SK-N-SH treated with all-trans-retinoic acid at 6 μM for 48 hours (cell line): Measurements from ENCODE around the gene RAD51AP1.
A peak's percentile ranks its signal among the peaks of the same experiment; 100 is the strongest.

Experiments
- ATAC-seq: fragments of 200-7000 bp; cut with Tn5 transposase; 3 replicates; pipeline ENCODE4 v1.9.1; 2020; ENCODE audit warnings: mild to moderate bottlenecking, moderate library complexity
- ARNTL ChIP-seq: fragments of 450-650 bp; formaldehyde crosslinking; IDR thresholded peaks from 2 replicates; pipeline ENCODE4 v1.5.0; 2020; ENCODE audit warnings: low read depth, mild to moderate bottlenecking, moderate library complexity, borderline replicate concordance
- BACH2 ChIP-seq: fragments of 250-450 bp; sonication (Bioruptor Pico); IDR thresholded peaks from 2 replicates; pipeline ENCODE4 v1.9.0; 2021; ENCODE audit warnings: mild to moderate bottlenecking, borderline replicate concordance
- CREB5 ChIP-seq: fragments of 250-450 bp; sonication (Bioruptor Pico); IDR thresholded peaks from 2 replicates; pipeline ENCODE4 v1.5.1; 2020; ENCODE audit warnings: low read depth, mild to moderate bottlenecking, moderate library complexity
- CSRNP3 ChIP-seq: fragments of 250-450 bp; sonication (Bioruptor Pico); IDR thresholded peaks from 2 replicates; pipeline ENCODE4 v1.5.1; 2021; ENCODE audit warnings: mild to moderate bottlenecking, moderate library complexity
- ISL1 ChIP-seq: fragments of 250-450 bp; sonication (Bioruptor Pico); IDR thresholded peaks from 2 replicates; pipeline ENCODE4 v2.1.2; 2022; ENCODE audit warnings: mild to moderate bottlenecking, moderate library complexity
- OSR1 ChIP-seq: fragments of 250-450 bp; sonication (Bioruptor Pico); IDR thresholded peaks from 2 replicates; pipeline ENCODE4 v1.8.0; 2022; ENCODE audit warnings: moderate library complexity, mild to moderate bottlenecking, inconsistent platforms
- PATZ1 ChIP-seq: fragments of 250-450 bp; sonication (Bioruptor Pico); IDR thresholded peaks from 2 replicates; pipeline ENCODE4 v1.8.0; 2020; ENCODE audit warnings: mild to moderate bottlenecking, moderate library complexity, borderline replicate concordance
- POU6F1 ChIP-seq: fragments of 250-450 bp; sonication (Bioruptor Pico); IDR thresholded peaks from 2 replicates; pipeline ENCODE4 v1.8.0; 2021; ENCODE audit warnings: low read depth, mild to moderate bottlenecking, moderate library complexity, borderline replicate concordance
- PPARA ChIP-seq: fragments of 250-450 bp; sonication (Bioruptor Pico); IDR thresholded peaks from 2 replicates; pipeline ENCODE4 v1.5.0; 2020; ENCODE audit warnings: mild to moderate bottlenecking, borderline replicate concordance
- RARB ChIP-seq: fragments of 250-450 bp; sonication (Bioruptor Pico); IDR thresholded peaks from 2 replicates; pipeline ENCODE4 v1.8.0; 2021; ENCODE audit warnings: mild to moderate bottlenecking, moderate library complexity
- SNAI2 ChIP-seq: fragments of 250-450 bp; sonication (Bioruptor Pico); IDR thresholded peaks from 2 replicates; pipeline ENCODE4 v1.5.0; 2020; ENCODE audit warnings: mild to moderate bottlenecking, moderate library complexity
- TCF4 ChIP-seq: fragments of 250-450 bp; sonication (Bioruptor Pico); IDR thresholded peaks from 2 replicates; pipeline ENCODE4 v1.8.0; 2021; ENCODE audit warnings: mild to moderate bottlenecking, moderate library complexity, borderline replicate concordance
- TOX ChIP-seq: fragments of 250-450 bp; sonication (Bioruptor Pico); IDR thresholded peaks from 2 replicates; pipeline ENCODE4 v1.8.0; 2021; ENCODE audit warnings: mild to moderate bottlenecking, moderate library complexity, borderline replicate concordance
- TSHZ2 ChIP-seq: fragments of 250-450 bp; sonication (Bioruptor Pico); IDR thresholded peaks from 2 replicates; pipeline ENCODE4 v1.5.0; 2020; ENCODE audit warnings: mild to moderate bottlenecking, moderate library complexity
- ZC3H10 ChIP-seq: fragments of 250-450 bp; sonication (Bioruptor Pico); IDR thresholded peaks from 2 replicates; pipeline ENCODE4 v1.5.1; 2021; ENCODE audit warnings: mild to moderate bottlenecking, moderate library complexity
- ZFP3 ChIP-seq: fragments of 250-450 bp; sonication (Bioruptor Pico); IDR thresholded peaks from 2 replicates; pipeline ENCODE4 v1.5.0; 2020; ENCODE audit warnings: mild to moderate bottlenecking, moderate library complexity
- ZFP30 ChIP-seq: fragments of 450-650 bp; formaldehyde crosslinking; IDR thresholded peaks from 2 replicates; pipeline ENCODE4 v1.5.0; 2022; ENCODE audit warnings: mild to moderate bottlenecking, moderate library complexity
- ZNF565 ChIP-seq: fragments of 450-650 bp; formaldehyde crosslinking; conservative IDR thresholded peaks from 2 replicates; pipeline ENCODE4 v1.5.0; 2020; ENCODE audit warnings: low read depth, mild to moderate bottlenecking, moderate library complexity
- ZNF70 ChIP-seq: fragments of 450-650 bp; formaldehyde crosslinking; IDR thresholded peaks from 2 replicates; pipeline ENCODE4 v1.5.0; 2020; ENCODE audit warnings: mild to moderate bottlenecking, moderate library complexity
- ZNF8 ChIP-seq: fragments of 450-650 bp; formaldehyde crosslinking; IDR thresholded peaks from 2 replicates; pipeline ENCODE4 v1.5.0; 2020; ENCODE audit warnings: mild to moderate bottlenecking, moderate library complexity

Gene RAD51AP1

GRCh38 chr12:4584896-4585295 lies 46.2 kb downstream of the RAD51AP1 start (continued):
- TF ChIP-seq POU6F1 (CRISPR knock-in tag) (no peak), CSRNP3 (CRISPR knock-in tag) (no peak), TSHZ2 (CRISPR knock-in tag) (no peak), CREB5 (CRISPR knock-in tag) (no peak), PPARA (no peak), ZNF8 (CRISPR knock-in tag) (no peak), ZC3H10 (CRISPR knock-in tag) (no peak), TOX (no peak)

- TF ChIP-seq BACH2 (CRISPR knock-in tag) (no peak), TSHZ2 (CRISPR knock-in tag) (no peak), PATZ1 (no peak), ARNTL (CRISPR knock-in tag) (no peak), CREB5 (CRISPR knock-in tag) (no peak), POU6F1 (CRISPR knock-in tag) (no peak), ZFP3 (CRISPR knock-in tag) (no peak), SNAI2 (CRISPR knock-in tag) (no peak), CSRNP3 (CRISPR knock-in tag) (no peak), ZFP30 (CRISPR knock-in tag) (no peak), ZNF70 (no peak), ZNF565 (CRISPR knock-in tag) (no peak), ISL1 (no peak), ZC3H10 (CRISPR knock-in tag) (no peak), TCF4 (CRISPR knock-in tag) (no peak), RARB (CRISPR knock-in tag) (no peak), TOX (no peak), OSR1 (CRISPR knock-in tag) (no peak)
- TF ChIP-seq, all 23 proteins: peak for 0
- ATAC-seq = peak; percentile 41; the same call in 2 of the 3 replicates
These were observed 47.8 kb downstream of the RAD51AP1 start for GRCh38 chr12:4586500-4586899.
